GM21367 (cell line): ENCODE results near the gene TALDO1.

Source experiments
- ATAC-seq: cut with Tn5 transposase; IDR thresholded peaks from one replicate; pipeline ENCODE4 v1.9.1; 2021; ENCODE audit not compliant: unreplicated experiment

The TALDO1 gene

DNA sequence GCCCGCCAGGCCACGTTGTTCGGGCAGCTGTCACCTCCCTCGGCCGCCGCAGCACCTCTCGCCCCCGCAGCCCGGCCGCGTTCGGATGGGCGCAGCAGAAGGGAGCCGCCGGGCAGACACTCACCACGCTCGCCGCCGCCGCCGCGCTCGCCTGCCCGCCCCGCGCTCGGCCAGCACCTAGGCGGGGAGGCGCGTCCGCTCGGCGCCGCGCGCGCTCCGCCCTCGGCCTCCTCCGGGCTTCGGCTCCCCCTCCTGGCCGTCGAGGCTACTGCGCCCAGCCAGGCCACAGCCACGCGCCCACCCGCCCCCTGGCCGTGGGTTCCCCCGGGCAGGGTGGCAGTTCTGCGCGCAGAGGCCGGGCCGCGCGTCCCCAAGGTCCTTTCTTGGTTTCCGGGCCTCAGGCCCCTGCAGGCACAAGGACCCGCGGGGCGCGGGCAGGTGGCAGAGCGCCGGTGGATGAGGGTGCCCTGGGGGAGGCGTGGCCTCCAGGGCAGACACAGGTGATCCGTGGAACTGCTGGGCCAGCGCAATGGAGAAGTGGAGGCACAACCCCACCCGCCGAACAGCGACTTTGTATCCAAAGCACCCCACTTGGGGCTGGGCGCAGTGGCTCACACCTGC, 50.9 kb downstream of the TALDO1 start, which contains the start of gene SLC25A22:
Gene SLC25A22, minus strand, starts transcription at position 189 of the 621 bp plus-strand sequence. CDS start 3,275 bp downstream, outside the sequence.
- ATAC-seq = peak; percentile 43

DNA sequence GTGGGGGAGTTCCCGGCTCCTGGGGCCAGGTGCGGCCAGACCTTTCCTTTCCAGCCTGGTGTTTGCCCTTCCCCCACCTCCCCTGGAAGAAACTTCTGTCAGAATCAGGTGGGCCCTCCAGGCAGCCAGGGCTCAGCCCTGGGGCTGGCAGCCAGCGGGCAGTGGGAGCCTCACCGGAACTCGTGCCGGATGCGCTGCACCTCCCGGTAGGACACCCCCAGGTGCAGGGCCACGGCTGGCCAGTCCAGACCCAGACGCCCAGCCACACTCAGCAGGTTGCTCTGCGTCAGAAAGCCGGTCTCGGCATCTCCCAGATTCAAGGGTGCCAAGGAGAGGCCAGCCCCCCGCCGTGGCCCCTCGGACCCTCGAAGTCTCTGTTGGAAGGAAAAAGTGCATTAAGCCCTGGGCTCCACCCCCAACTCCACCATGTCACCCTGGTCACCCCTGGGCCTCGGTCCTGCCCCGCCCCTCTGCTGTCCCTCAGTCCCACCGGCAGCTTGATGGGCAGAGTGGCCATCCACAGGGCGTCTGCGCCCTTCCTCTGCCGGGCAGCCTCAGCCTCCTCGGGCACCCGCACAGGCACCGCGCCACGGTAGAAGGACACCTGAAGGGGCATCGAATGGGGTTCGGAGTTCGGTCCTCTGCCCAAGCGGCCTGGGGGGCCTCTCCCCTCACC, 52.5 kb downstream of the TALDO1 start:
- ATAC-seq = no peak

DNA sequence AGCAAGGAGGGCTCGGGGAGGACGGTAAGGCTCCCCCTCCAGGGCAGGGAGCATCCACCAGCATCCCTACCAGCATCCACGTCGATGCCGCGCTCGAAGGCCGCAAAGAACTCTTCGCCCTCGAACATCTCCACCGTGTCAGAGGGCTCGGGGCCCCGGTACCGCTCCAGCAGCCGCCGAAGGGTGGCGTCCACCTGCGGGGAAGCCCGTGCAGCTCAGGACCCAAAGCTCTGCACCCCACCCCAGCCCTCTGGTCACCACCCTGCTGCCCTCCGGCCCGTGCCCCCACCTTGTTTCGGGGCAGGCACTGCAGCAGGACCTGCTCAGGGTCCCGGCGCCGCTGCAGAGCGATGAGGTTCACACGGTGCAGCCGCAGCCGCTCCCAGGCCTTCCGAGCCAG, 53.2 kb downstream of the TALDO1 start:
- ATAC-seq = no peak

DNA sequence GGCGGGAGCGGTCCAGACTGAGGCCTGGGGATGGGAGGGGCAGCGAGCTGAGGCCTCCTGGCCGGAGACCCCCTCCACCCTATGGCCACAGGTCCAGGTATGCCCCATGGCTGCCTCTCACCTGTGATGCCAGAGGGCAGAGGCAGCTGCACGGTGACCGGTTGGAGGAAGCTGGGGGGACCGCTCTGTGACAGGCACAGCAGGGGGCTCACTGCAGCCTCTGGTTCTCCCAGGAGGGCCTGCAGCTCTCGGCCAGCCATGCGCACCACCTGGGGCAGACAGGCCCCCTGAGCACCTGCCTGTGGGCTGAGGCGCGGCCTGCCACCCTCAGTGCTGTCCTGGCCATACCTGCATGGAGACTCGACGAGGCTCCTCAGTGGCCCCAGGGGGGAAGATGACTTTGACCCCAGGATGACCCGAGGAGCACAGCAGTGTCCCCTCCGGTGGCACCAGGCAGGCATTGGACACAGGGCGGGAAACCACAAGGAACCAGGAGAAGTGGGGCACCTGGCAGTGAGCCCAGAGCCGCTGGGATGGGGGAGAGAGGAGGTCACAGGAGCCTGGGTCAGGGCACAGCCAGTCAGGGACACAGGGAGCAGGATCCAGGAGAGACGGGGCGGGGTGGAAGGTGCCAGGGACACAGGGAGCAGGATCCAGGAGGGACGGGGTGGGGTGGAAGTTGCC, 54.0 kb downstream of the TALDO1 start:
- no peak for ATAC-seq

DNA sequence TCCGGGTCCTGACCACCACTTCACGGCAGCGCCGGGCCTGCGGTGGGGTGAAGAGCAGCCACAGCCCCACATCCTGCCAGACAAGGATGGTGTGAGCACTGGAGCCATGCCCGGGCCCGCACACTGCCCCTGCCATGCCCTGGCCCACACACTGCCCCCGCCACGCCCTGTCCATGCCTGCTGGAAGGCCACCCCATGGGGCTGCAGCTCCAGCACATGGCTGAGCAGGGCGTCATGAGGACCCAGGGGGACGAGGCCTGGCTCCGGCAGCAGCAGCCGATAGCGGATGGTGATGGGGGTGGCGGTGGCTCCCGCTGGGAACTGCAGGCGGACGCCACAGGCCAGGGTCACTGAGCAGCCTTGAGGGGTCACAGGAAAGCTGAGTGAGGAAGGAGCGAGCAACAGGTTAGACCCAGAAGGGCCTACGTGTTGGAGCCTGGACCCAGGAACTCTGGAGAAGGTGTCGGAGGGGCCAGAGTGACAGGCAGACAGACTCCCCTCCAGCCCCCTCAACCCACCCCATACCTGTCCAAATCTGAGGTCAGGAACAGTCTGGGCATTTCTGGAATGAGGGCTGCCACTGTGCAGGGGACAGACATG, 54.9 kb downstream of the TALDO1 start:
- no peak for ATAC-seq

DNA sequence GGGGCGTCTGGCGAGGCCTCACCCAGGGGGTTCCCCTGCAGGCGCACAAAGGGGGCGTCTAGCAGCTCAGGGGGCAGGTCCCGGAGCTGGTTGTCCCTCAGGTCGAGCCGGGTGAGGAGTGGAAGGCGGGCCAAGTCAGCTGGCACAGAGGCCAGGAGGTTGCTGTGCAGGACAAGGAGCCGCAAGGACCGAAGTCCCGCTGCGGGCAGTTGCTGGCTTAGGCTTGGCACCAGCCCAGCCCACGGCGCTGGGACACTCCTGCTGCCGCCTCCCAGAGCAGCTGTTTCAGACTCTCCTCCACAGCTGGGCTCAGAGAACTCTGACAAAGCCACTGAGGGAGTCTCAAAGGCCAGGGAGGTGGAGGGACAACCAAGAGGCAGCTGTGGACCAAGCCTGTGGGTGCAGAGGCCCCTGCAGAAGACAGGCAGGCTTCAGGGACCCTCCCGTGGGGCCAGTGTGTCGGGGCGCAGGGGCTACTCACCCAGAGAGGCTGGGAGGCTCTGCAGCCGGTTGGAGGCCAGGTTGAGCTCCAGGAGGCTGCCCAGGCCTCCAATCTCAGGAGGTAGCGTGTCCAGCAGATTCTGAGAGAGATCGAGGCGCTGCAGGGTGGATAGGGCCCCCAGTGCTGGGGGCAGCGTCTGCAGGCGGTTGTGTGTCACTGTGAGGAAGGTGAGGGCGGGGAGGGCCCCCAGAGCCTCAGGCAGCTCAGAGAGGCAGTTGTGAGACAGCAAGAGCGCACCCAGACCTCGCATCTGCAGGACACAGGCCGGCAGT, 55.6 kb downstream of the TALDO1 start:
- no peak for ATAC-seq

DNA sequence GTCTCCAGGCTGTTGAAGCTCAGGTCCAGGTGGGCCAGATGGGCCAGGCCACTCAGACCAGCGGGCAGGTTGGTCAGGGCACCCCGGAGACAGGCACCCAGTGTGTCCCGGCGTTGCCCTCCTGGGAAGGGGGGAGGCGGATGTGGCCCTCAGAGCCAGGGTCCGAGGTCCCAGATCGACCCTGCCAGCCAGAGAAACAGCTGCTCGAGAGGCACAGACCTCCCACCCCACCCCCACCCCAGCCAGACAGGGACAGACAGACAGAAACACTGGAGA, 56.1 kb downstream of the TALDO1 start:
- ATAC-seq = no peak

DNA sequence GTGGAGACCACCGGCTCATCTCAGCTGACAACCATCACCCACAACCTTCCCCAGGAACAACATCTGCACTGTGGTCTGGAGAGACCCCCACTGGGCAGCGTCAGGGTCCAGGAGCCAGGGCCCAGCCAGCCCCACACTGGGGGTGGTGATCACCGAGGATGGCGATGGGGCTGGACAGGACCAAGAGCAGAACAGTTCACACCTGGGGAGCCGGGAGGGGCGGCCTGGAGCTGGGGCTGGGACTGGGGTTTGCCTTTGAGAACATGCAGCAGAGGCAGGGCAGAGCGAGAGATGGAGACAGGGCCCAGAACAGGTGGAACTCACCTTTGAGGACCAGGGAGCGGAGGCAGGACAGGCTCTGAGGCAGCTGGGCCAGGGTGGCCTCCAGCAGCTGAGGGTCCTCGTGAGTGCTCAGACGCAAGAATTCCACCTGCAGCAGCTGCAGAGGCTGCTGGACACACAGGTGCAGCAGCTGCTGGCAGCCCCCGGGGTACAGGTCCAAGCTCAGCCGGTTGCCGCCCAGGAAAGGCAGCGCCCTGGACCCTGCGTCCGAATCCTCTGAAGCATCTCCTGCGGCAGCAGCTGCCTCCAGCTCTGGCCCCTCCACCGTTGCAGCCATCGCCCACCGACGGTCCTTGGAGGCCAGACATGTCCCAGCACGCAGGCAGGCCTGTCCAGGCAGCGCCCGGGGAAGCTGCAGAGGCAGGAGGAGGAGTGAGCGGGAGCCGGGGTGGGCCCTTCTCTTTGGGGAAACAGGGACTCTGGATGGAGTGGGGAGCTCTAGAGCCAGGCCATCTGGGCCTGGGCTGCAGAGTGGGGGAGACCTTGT, 56.7 kb downstream of the TALDO1 start:
- ATAC-seq = no peak

DNA sequence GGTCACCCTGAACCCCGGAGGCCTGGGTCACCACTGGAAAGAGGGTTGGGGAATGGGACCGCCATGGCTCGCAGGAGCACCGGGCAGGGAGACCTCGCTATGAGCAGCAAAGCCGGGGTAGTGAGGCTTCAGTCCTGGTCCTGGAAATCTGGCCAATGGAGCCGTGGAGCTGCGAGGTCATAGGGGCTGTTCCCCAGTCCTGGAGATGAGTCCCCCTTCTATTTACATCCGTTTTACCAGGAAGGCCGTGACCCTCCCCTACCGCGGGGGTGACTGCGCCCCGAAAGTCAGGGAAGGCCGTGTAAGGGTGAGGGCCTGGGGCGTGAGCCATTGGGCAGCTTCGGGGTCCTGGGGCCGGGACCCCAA, 57.3 kb downstream of the TALDO1 start:
- ATAC-seq = no peak

DNA sequence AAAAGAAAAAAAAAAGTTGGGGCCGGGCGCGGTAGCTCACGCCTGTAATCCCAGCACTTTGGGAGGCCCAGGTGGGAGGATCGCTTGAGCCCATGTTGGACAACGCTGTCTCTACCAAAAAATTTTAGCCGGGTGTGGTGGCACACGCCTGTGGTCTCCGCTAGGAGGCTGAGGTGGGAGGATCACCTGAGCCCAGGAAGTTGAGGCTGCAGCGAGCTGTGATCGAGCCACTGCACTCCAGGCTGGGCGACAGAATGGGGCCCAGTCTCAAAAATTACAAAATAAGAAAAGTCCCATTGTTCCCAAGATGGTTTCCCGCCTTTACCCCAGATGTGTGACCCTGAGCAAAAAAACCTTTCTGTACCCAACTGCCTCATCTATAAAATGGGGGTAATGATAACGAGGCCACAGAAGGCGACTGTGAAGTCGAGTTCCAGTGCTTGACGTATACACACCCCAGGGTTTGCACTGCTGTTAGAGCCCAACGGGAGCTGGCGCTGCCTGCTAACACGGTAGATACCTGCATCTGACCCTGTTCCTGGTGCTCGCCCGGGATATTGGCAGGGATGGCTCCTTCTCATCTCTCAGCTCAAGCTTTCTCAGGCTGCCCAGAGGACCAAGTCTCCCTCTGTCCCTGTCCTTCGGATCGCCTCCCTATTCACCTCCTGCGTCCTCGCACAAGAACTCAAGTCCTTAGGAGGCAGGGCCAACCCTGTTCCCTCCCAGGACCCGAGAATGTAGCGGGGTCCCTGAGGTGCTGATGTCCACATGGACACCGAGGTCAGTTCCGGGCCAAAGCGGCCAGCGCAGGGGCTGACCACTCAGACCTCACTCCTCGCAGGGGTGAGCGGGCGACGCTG, 61.4 kb downstream of the TALDO1 start:
- no peak for ATAC-seq

DNA sequence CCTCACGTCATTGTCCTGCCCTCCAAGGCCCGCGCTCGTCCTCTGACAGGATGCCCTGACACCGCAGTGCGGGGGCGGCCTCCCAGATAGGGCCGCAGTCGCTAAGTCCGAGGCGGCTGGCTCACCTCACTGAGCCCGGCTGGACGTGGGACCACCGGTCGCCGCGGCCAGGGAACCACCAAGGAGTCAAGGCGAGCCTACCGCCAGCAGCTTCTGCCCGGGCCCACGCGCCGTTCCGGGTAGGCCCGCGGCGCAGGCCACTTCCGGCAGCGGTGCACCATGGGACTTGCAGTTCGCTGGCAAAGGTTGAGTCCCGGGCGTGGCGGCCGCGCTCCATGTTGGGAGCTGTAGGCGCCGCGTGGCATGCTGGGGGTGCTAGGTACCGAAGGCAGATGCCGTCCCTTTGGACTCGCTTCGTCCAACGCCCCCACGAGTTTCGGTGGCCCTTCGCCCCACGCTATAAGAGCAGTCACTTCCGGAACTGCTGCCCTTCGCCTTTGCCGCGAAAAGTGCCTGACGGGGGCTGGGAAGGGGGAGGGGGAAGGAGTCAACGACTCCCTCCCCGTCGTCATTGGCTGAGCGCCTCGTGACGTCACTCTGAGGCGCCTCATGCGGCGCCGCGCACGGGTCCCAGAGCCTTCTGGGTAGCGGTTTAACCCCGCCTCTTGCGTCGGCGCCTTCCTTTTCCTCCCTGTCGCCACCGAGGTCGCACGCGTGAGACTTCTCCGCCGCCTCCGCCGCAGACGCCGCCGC, 62.2 kb downstream of the TALDO1 start, which contains the start of gene RPLP2:
Gene RPLP2, plus strand, starts transcription at position 681 of the 753 bp plus-strand sequence. CDS start 268 bp downstream, outside the sequence.
- peak; percentile 55 for ATAC-seq

DNA sequence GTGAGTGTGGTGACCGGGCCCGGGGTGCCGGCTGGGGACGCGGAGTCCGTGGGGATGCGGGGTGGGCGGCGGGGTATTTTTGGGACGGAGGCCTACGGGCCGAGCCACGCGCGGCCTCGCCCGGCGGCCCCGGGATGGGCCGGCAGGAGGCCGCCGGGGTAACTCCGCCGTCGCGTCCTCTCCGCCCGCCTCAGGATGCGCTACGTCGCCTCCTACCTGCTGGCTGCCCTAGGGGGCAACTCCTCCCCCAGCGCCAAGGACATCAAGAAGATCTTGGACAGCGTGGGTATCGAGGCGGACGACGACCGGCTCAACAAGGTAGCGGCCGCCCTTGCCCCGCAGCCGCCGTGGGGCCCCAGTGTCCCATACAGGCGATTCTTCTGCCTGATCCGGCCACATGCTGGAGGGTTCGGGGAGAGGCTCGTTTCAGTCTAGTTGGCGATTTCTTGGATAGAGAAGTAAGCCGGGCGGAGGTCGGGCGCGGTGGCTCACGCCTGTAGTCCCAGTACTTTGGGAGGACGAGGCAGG, 62.8 kb downstream of the TALDO1 start:
- ATAC-seq = no peak

DNA sequence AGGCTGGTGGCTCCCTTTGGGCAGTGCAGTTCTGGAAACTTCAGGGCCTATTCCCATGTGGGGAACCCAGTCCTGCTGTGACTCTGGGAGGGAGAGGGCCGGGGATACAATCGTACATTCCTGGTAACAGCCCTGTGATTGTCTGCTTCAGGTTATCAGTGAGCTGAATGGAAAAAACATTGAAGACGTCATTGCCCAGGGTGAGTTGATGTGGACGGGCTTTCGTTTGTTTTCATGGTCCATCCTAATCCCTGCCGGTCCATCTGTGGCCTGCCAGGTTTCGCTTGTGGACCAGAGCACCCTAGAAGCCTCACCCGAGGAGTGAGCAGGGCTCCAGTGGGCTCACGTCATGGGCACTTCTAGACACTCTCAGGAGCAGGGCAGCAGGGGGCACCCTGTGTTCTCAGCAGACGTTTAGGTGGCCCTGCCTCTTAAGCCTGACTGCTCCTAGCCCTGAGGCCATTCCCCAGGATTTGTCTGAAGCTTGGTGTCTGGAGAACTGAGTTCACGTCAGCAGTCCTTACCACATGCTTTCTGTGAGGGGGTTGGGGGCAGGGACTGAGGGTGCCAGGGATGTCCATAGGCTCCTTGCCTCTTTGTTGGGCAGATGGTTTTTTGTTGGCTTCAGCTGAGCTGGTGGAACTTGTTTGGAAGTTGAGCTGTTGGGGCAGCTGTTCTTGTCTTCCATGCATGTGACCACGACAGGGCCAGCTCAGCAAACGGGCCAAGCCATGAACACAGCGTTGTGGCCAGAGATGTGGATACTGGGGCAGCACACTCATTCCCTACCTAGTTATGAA, 64.4 kb downstream of the TALDO1 start:
- ATAC-seq = no peak

DNA sequence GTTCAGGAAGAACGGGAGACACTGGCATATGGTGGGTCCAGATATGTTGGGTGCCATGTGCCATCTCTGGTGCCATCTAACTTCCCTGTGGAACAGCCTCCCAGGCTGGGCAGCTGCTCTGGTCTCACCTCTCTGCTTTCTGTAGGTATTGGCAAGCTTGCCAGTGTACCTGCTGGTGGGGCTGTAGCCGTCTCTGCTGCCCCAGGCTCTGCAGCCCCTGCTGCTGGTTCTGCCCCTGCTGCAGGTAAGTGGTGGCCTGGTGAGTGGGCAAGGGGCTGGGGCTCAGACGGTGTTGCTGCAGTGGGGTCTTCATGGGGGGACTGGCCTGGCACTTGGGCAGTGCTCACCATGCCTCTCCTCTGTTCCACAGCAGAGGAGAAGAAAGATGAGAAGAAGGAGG, 65.1 kb downstream of the TALDO1 start:
- ATAC-seq = no peak

DNA sequence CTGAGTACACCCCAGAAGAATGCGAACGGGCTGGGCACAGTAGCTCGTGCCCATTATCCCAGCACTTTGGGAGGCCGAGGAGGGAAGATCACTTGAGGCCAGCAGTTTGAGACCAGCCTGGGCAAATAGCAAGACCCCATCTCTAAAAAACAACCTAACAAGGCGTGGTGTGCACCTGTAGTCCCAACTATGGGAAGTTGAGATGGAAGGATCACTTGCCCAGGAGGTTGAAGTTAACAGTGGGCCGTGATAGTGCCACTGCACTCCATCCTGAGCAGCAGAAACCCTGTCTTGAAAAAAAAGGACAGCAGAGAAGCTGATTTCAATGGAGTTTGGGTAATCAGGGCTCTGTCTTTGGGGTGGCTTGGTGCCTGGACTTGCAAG, 65.8 kb downstream of the TALDO1 start:
- ATAC-seq = no peak

DNA sequence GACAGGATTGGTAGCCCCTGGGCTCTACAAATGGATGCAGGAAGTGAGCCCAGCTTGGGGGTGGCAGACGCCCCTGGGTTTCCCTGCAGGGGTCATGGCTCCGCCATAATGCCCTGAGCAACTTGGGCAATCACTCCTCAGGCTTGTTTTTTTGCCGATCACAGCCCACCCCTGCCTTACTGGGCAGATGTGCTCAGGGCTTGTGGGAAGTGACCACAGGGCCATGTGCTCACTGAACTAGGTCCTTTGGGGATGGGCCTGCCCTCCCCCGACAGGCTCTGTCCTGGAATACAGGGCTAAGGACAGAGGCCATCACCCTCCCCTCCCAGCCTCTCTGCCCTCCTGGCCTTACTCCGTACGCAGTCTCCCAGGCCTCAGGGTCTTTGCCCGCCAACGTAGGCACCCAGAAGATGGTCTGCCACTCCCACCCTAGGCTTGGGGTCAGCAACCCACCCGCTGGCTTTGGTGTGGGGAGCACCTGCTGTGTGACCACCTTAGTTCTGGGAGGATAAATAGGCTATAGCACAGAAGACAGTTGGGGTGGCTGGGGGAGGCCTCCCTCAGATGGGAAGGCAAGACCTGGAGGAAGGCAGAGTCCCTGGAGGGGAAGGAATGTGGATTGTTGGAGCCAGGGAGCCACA, 66.3 kb downstream of the TALDO1 start:
- ATAC-seq = no peak
